HepG2 (cell line): ENCODE measurements around the gene SLC9A8. TPM values are rescaled to one million over a fixed set of nuclear protein-coding genes. Genes with fewer than 3 reads are reported as not detected.

ENCODE experiments used
- ATAC-seq: fragments of 200-7000 bp; cut with Tn5 transposase; 3 replicates; pipeline ENCODE4 v1.9.1; 2020; ENCODE audit warnings: mild to moderate bottlenecking, moderate library complexity
- BruUV-seq: library from RNA; stranded (reverse); fragments of 400-500 nt; replicated peaks from 2 replicates; lab custom pipeline; 2021; lab: Mats Ljungman, UMichigan
- CTCF ChIA-PET: fragments of 300-600 bp; formaldehyde crosslinking; extraction: SDS; loops from one replicate; lab custom pipeline; 2021; ENCODE audit warnings: low total read pairs, inconsistent platforms, low intra/inter-chr PET ratio; lab: Yijun Ruan, JAX
- POLR2A ChIA-PET: fragments of 350-600 bp; sonication (Branson Sonifier 250); formaldehyde crosslinking; loops from one replicate; lab custom pipeline; 2020; ENCODE audit warnings: antibody characterized with exemption, inconsistent platforms; lab: Yijun Ruan, JAX
- DNase-seq: peaks from one replicate; pipeline ENCODE4 v3.0.0-alpha.2; 2015; ENCODE audit warnings: low spot score
- FAIRE-seq: peaks from 3 replicates; lab custom pipeline; 2011; peaks lifted over from hg19 to GRCh38; lab: Jason Lieb, UNC
- H2AFZ ChIP-seq: one replicate; pipeline ENCODE4 v1.6.1; 2011; ENCODE audit warnings: low read length, inconsistent platforms
- H3K27ac ChIP-seq: fragments of 300-600 bp; 3 replicates; pipeline ENCODE4 v1.8.0; 2011; ENCODE audit warnings: mixed run types, mild to moderate bottlenecking, mixed read lengths, low read length, inconsistent platforms; ENCODE audit not compliant: insufficient read depth; ENCODE audit errors: extremely low read length
- H3K27me3 ChIP-seq, 2 experiments: fragments of 200-600 bp in 1 of 2; 2 replicates in 1 of 2; 3 replicates in 1 of 2; pipeline versions ENCODE4 v1.6.0 to v1.8.0; 2011; ENCODE audit warnings: low read length in 2 of 2, mild to moderate bottlenecking in 2 of 2, moderate library complexity in 2 of 2, inconsistent platforms in 1 of 2; ENCODE audit not compliant: insufficient read depth in 2 of 2, control insufficient read depth in 1 of 2
- H3K36me3 ChIP-seq, 2 experiments: fragments of 200-600 bp in 1 of 2; replicated peaks in 1 of 2; 2 replicates in 1 of 2; 3 replicates in 1 of 2; pipeline versions ENCODE4 v1.5.1 to v1.8.0; 2011; ENCODE audit warnings: low read length in 2 of 2, inconsistent platforms in 1 of 2; ENCODE audit not compliant: insufficient read depth in 2 of 2, control insufficient read depth in 1 of 2
- H3K4me1 ChIP-seq: 2 replicates; pipeline ENCODE4 v1.5.1; 2012; ENCODE audit warnings: low read length, inconsistent platforms; ENCODE audit not compliant: insufficient read depth
- H3K4me2 ChIP-seq: 2 replicates; pipeline ENCODE4 v1.6.0; 2011; ENCODE audit warnings: low read depth, low read length, inconsistent platforms
- H3K4me3 ChIP-seq, 3 experiments: fragments of 200-600 bp in 1 of 3; sonication (generic), shearing (Covaris generic) in 1 of 3; replicated peaks in 1 of 3; 2 replicates each; pipeline ENCODE4 v1.5.1; 2011 to 2016; ENCODE audit warnings: low read length in 3 of 3, inconsistent platforms in 2 of 3, low read depth in 2 of 3, mild to moderate bottlenecking in 2 of 3, control low read depth in 1 of 3, mixed read lengths in 1 of 3; ENCODE audit not compliant: insufficient read depth in 1 of 3
- H3K79me2 ChIP-seq: one replicate; pipeline ENCODE4 v1.6.1; 2011; ENCODE audit warnings: low read length, inconsistent platforms; ENCODE audit not compliant: insufficient read depth
- H3K9ac ChIP-seq: 2 replicates; pipeline ENCODE4 v1.6.0; 2011; ENCODE audit warnings: mild to moderate bottlenecking, low read depth, low read length, inconsistent platforms; ENCODE audit not compliant: insufficient read depth
- H3K9me3 ChIP-seq: 2 replicates; pipeline ENCODE4 v1.5.1; 2012; ENCODE audit warnings: mild to moderate bottlenecking, low read length
- H4K20me1 ChIP-seq: 2 replicates; pipeline ENCODE4 v1.6.0; 2011; ENCODE audit warnings: inconsistent platforms, mild to moderate bottlenecking, low read length, moderate library complexity; ENCODE audit not compliant: insufficient read depth
- PCBP2 ChIP-seq: fragments of 200-400 bp; formaldehyde crosslinking; optimal IDR thresholded peaks from 2 replicates; pipeline ENCODE3; 2018; ENCODE audit warnings: low read length, low read depth; ENCODE audit not compliant: poor library complexity, severe bottlenecking
- PHF8 ChIP-seq: sonication (generic); formaldehyde crosslinking; IDR thresholded peaks from 2 replicates; pipeline ENCODE4 v1.5.0; 2020; ENCODE audit warnings: missing genetic modification reagents
- REPIN1 ChIP-seq: sonication (generic); formaldehyde crosslinking; IDR thresholded peaks from 2 replicates; pipeline ENCODE4 v1.8.0; 2022; ENCODE audit warnings: missing genetic modification reagents, low read depth, mild to moderate bottlenecking, borderline replicate concordance
- ZBTB39 ChIP-seq: sonication (generic); formaldehyde crosslinking; IDR thresholded peaks from 2 replicates; pipeline ENCODE4 v1.5.0; 2020; ENCODE audit warnings: missing genetic modification reagents
- ZNF510 ChIP-seq: sonication (generic); formaldehyde crosslinking; IDR thresholded peaks from 2 replicates; pipeline ENCODE4 v1.4.0; 2020; ENCODE audit warnings: low read depth, mild to moderate bottlenecking, missing genetic modification reagents
- ZNF530 ChIP-seq: sonication (generic); formaldehyde crosslinking; IDR thresholded peaks from 2 replicates; pipeline ENCODE4 v1.5.0; 2020; ENCODE audit warnings: low read depth, mild to moderate bottlenecking, missing genetic modification reagents
- ZNF615 ChIP-seq: sonication (generic); formaldehyde crosslinking; IDR thresholded peaks from 2 replicates; pipeline ENCODE4 v1.5.0; 2020; ENCODE audit warnings: mild to moderate bottlenecking, missing genetic modification reagents, borderline replicate concordance
- ZNF770 ChIP-seq: sonication (generic); formaldehyde crosslinking; IDR thresholded peaks from 2 replicates; pipeline ENCODE4 v1.5.0; 2020; ENCODE audit warnings: mild to moderate bottlenecking, missing genetic modification reagents
- ZSCAN25 ChIP-seq: sonication (generic); formaldehyde crosslinking; IDR thresholded peaks from 2 replicates; pipeline ENCODE4 v1.8.0; 2022; ENCODE audit warnings: mild to moderate bottlenecking, missing genetic modification reagents
- WGBS: methylation state at CpG from one replicate; pipeline ENCODE4 v1.1.6; 2017; ENCODE audit warnings: low lambda C conversion rate; 5-methylcytosine and 5-hydroxymethylcytosine counted together
- in situ Hi-C: cut with HindIII; loops from 2 replicates; pipeline ENCODE4 v1.10.0; 2017; ENCODE audit warnings: low pct_unique_long_range_greater_than_20kb; ENCODE audit not compliant: extremely low pct_ligation_motif_present
- intact Hi-C: fragments of 100-400 bp; cut with micrococcal nuclease; formaldehyde crosslinking; loops from one replicate; pipeline ENCODE4 v1.10.0; 2022; ENCODE audit not compliant: unreplicated experiment
- polyA plus RNA-seq, 8 experiments: library from polyadenylated mRNA; depleted of rRNA in 3 of 8; stranded (reverse) in 7 of 8; unstranded in 1 of 8; fragments of >200 nt; fragmentation: Illumina TruSeq in 4 of 8; extraction: Trizol in 4 of 8; gene quantifications; 2 replicates each; pipeline versions ENCODE4 v1.2.1 to v1.2.3, GENCODE V29; 2011 to 2016; ENCODE audit warnings: low read depth in 4 of 8, missing spikeins in 1 of 8, mixed read lengths in 1 of 8; ENCODE audit not compliant: insufficient read depth in 1 of 8
- total RNA-seq, 5 experiments: library from RNA; depleted of rRNA; stranded (reverse); fragments of >200 nt; fragmentation: Illumina TruSeq; extraction: Trizol; gene quantifications; 2 replicates each; pipeline ENCODE4 v1.2.3, GENCODE V29; 2016; ENCODE audit warnings: low read depth in 1 of 5

The SLC9A8 gene
- total and polyA plus RNA-seq, 2 of the 13 experiments (the other 11 are each of a cell fraction or from before 2014, with no cell fraction given): 4.1 to 7.4 TPM

- Histone ChIP-seq H2AFZ (no peak overlapping the region), H3K27ac (no peak overlapping the region), H4K20me1 (no peaks in the 10 kb centered on the region), H3K36me3 (peaks cover 8 to 31% of the 10 kb centered on the region in 2 experiments; a peak in 4 of 5 replicates), H3K4me2 (no peak overlapping the region), H3K4me1 (no peaks in the 10 kb centered on the region), H3K9ac (no peak overlapping the region), H3K79me2 (no peaks in the 10 kb centered on the region), H3K9me3 (no peaks in the 10 kb centered on the region), H3K27me3 (no peaks in the 10 kb centered on the region), H3K4me3 (no peak overlapping the region)
- no peak for TF ChIP-seq ZNF530 (CRISPR knock-in tag)
- TF ChIP-seq ZNF510 (CRISPR knock-in tag): no peak
- TF ChIP-seq PHF8: no peak
- TF ChIP-seq ZSCAN25 (CRISPR knock-in tag): no peak
- TF ChIP-seq ZNF770 (CRISPR knock-in tag): no peak
- TF ChIP-seq PCBP2: no peak
- TF ChIP-seq ZBTB39 (CRISPR knock-in tag): no peak
- TF ChIP-seq ZNF615 (CRISPR knock-in tag): no peak
- TF ChIP-seq REPIN1 (CRISPR knock-in tag): no peak
- POLR2A ChIA-PET: no interaction called here
- DNase-seq (no peak), FAIRE-seq (no peak), ATAC-seq (no peak)
- in situ Hi-C loops: no loop called here
- 89% methylated on average over 8 of the region's 8 CpGs for WGBS
- no TSS peak for BruUV-seq
- CTCF ChIA-PET: interaction anchor here (8.7 kb wide), 1 partner anchor 241 kb away, joined by 134 read pairs; no protein-coding TSS in a partner anchor
- intact Hi-C loops: no loop called here
Observed at GRCh38 chr20:49850463-49851230, 38.0 kb downstream of the SLC9A8 start.
